Measurements from ENCODE around the gene LGSN.

DNA sequence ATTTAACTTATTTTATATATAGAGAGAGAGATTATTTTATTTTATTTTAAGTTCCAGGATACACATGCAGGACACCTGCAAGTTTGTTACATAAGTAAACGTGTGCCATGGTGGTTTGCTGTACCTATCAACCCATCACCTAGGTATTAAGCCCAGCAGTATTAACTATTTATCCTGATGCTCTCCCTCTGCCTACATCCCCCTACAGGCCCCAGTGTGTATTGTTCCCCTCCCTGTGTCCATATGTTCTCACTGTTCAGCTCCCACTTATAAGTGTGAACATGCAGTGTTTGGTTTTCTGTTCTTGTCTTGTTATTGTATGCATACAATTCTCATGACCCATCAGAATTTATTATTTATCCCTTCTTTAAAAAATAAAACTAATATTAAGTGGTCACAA, 73.9 kb downstream of the LGSN start:
- TF ChIP-seq, protein P1, sequence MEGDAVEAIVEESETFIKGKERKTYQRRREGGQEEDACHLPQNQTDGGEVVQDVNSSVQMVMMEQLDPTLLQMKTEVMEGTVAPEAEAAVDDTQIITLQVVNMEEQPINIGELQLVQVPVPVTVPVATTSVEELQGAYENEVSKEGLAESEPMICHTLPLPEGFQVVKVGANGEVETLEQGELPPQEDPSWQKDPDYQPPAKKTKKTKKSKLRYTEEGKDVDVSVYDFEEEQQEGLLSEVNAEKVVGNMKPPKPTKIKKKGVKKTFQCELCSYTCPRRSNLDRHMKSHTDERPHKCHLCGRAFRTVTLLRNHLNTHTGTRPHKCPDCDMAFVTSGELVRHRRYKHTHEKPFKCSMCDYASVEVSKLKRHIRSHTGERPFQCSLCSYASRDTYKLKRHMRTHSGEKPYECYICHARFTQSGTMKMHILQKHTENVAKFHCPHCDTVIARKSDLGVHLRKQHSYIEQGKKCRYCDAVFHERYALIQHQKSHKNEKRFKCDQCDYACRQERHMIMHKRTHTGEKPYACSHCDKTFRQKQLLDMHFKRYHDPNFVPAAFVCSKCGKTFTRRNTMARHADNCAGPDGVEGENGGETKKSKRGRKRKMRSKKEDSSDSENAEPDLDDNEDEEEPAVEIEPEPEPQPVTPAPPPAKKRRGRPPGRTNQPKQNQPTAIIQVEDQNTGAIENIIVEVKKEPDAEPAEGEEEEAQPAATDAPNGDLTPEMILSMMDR (IDR thresholded peaks at IDR 0.05): no peak
- TF ChIP-seq POLR2AphosphoS5 (IDR thresholded peaks at IDR 0.05) (no peak), POLR2A (IDR thresholded peaks at IDR 0.05) (no peak)

Data from breast epithelium (tissue), 3 donors.